Upper lobe of left lung (tissue), 6 donors: ENCODE data around the gene MAGEA9B. TPM values are rescaled to one million over a fixed set of nuclear protein-coding genes. Genes with fewer than 3 reads are reported as not detected.
"Not testable (repeated sequence)": the region's sequence is repeated elsewhere in the genome, so short reads cannot be mapped to it uniquely, and the experiment has no call there.

Source experiments
- ATAC-seq, 2 donors: fragments of 200-7000 bp; cut with Tn5 transposase; one replicate each; pipeline ENCODE4 v1.9.1; 2022; ENCODE audit warnings: mild to moderate bottlenecking in 2 of 2, moderate library complexity in 2 of 2; ENCODE audit not compliant: low FRiP score in 2 of 2
- DNase-seq, 2 donors: peaks; one replicate each; pipeline ENCODE4 v3.0.0-alpha.2; 2019 to 2020
- H3K27ac ChIP-seq, 4 donors: fragments of 200-600 bp; sonication (generic); one replicate each; pipeline ENCODE4 v1.5.1; 2016 to 2019
- H3K27me3 ChIP-seq, 4 donors: fragments of 200-600 bp; sonication (generic); one replicate each; pipeline ENCODE4 v1.5.1; 2017 to 2019
- H3K36me3 ChIP-seq, 4 donors: fragments of 200-600 bp; sonication (generic); one replicate each; pipeline ENCODE4 v1.5.1; 2016 to 2019
- H3K4me1 ChIP-seq, 4 donors: fragments of 200-600 bp; sonication (generic); one replicate each; pipeline ENCODE4 v1.5.1; 2018 to 2019
- H3K4me3 ChIP-seq, 4 donors: fragments of 200-600 bp; sonication (generic); one replicate each; pipeline ENCODE4 v1.5.1; 2017 to 2019; ENCODE audit warnings: mild to moderate bottlenecking in 2 of 4, moderate library complexity in 1 of 4
- H3K9me3 ChIP-seq, 4 donors: fragments of 200-600 bp; sonication (generic); one replicate each; pipeline ENCODE4 v1.5.1; 2018 to 2019
- CTCF ChIP-seq, 6 experiments: fragments of 450-650 bp in 4 of 6; fragments of 200-600 bp in 2 of 6; sonication (generic) in 2 of 6; IDR thresholded peaks; one replicate each; pipeline ENCODE4 v1.5.1; 2016 to 2019; ENCODE audit warnings: antibody characterized with exemption in 6 of 6
- EP300 ChIP-seq, 4 donors: sonication (generic); formaldehyde crosslinking; IDR thresholded peaks; one replicate each; pipeline ENCODE4 v1.5.1; 2017; ENCODE audit warnings: antibody characterized with exemption in 4 of 4, control low read depth in 2 of 4
- POLR2A ChIP-seq, 4 donors: fragments of 450-650 bp; IDR thresholded peaks; one replicate each; pipeline ENCODE4 v1.5.1; 2016 to 2017; ENCODE audit warnings: antibody characterized with exemption in 4 of 4, mild to moderate bottlenecking in 2 of 4
- POLR2AphosphoS5 ChIP-seq, 2 donors: sonication (generic); formaldehyde crosslinking; IDR thresholded peaks; one replicate each; pipeline ENCODE4 v1.5.1; 2017; ENCODE audit warnings: antibody characterized with exemption in 2 of 2
- WGBS, 2 donors: methylation state at CpG; one replicate each; pipeline ENCODE4 v1.1.5; 2017 to 2018; 5-methylcytosine and 5-hydroxymethylcytosine counted together
- total RNA-seq, 6 donors: library from RNA; depleted of rRNA in 4 of 6; stranded (reverse); fragments of >200 nt in 4 of 6; gene quantifications; one replicate each; pipeline versions ENCODE4 v1.1.0 to v1.2.1, GENCODE V29; 2016 to 2021
- donor health status: DM: no; HTN: no; CAD: no; lungs with moderate emphysema.
- donor health status: DM: no; HTN: yes; CAD: no; lungs with severe emphysema.

Gene MAGEA9B
- total RNA-seq, 6 donors from 2014 or later = not detected

GRCh38 chrX:149610511-149610910 is 23.3 kb upstream of the MAGEA9B start:
- TF ChIP-seq EP300 (IDR thresholded peaks at IDR 0.05) = no peak
- TF ChIP-seq POLR2AphosphoS5 (IDR thresholded peaks at IDR 0.05) = no peak
- no peak for TF ChIP-seq CTCF (IDR thresholded peaks at IDR 0.05)
- TF ChIP-seq POLR2A (IDR thresholded peaks at IDR 0.05) = no peak
- 80 to 90% methylated on average over 4 to 5 of the region's 5 CpGs for WGBS, 2 donors
- no peak overlapping the region for H3K4me3 ChIP-seq

GRCh38 chrX:149607699-149608098 is 20.4 kb upstream of the MAGEA9B start:
- DNase-seq = no peak
- ATAC-seq = no peak
- Histone ChIP-seq H3K4me3 (no peak overlapping the region), H3K27me3 (no peaks in the 10 kb centered on the region), H3K4me1 (no peaks in the 10 kb centered on the region), H3K9me3 (no peaks in the 10 kb centered on the region), H3K27ac (no peak overlapping the region), H3K36me3 (peaks cover 0 to 16% (median 0%) of the 10 kb centered on the region in 4 donors)
- TF ChIP-seq POLR2A (IDR thresholded peaks at IDR 0.05) (no peak), EP300 (IDR thresholded peaks at IDR 0.05) (no peak), CTCF (IDR thresholded peaks at IDR 0.05) (no peak), POLR2AphosphoS5 (IDR thresholded peaks at IDR 0.05) (no peak)

More at GRCh38 chrX:149610511-149610910, 23.3 kb upstream of the MAGEA9B start:
- peaks cover 0 to 10% (median 0%) of the 10 kb centered on the region in 4 donors for H3K36me3 ChIP-seq
- H3K9me3 ChIP-seq = no peaks in the 10 kb centered on the region
- DNase-seq = no peak
- H3K27ac ChIP-seq = no peak overlapping the region
- no peaks in the 10 kb centered on the region for H3K27me3 ChIP-seq
- ATAC-seq = no peak
- H3K4me1 ChIP-seq = no peaks in the 10 kb centered on the region

- not testable (repeated sequence) for DNase-seq
Observed at GRCh38 chrX:149605248-149605885, 18.1 kb upstream of the MAGEA9B start.

GRCh38 chrX:149598603-149599002 is 11.3 kb upstream of the MAGEA9B start:
- H3K4me1 ChIP-seq, H3K27ac ChIP-seq, H3K36me3 ChIP-seq, DNase-seq, H3K4me3 ChIP-seq, ATAC-seq, H3K9me3 ChIP-seq, H3K27me3 ChIP-seq: not testable (repeated sequence)
- WGBS, 2 donors = no CpG with 5 or more reads among the region's 11 CpGs

More at GRCh38 chrX:149605248-149605885, 18.1 kb upstream of the MAGEA9B start:
- ATAC-seq, H3K4me1 ChIP-seq, H3K4me3 ChIP-seq, H3K27ac ChIP-seq, H3K27me3 ChIP-seq, H3K9me3 ChIP-seq: not testable (repeated sequence)
- WGBS, 2 donors = 83 to 95% methylated on average over 7 of the region's 7 CpGs
- peaks cover 0 to 17% (median 0%) of the 10 kb centered on the region in 4 donors for H3K36me3 ChIP-seq

GRCh38 chrX:149595943-149596342 is 8.7 kb upstream of the MAGEA9B start:
- H3K4me3 ChIP-seq, DNase-seq, ATAC-seq, H3K27me3 ChIP-seq, H3K27ac ChIP-seq, H3K4me1 ChIP-seq, H3K9me3 ChIP-seq, H3K36me3 ChIP-seq: not testable (repeated sequence)
- no CpG with 5 or more reads among the region's 7 CpGs for WGBS, 2 donors

GRCh38 chrX:149595214-149595613 is 8.0 kb upstream of the MAGEA9B start, which contains the start of gene HSFX2:
TSS of gene HSFX2 (minus strand) at chrX:149595314. CDS start at chrX:149594700, 614 bp downstream.
- not testable (repeated sequence) for H3K4me1 ChIP-seq, H3K9me3 ChIP-seq, H3K4me3 ChIP-seq, ATAC-seq, DNase-seq, H3K27ac ChIP-seq, H3K36me3 ChIP-seq, H3K27me3 ChIP-seq
- no CpG with 5 or more reads among the region's 17 CpGs for WGBS, 2 donors

- no CpG with 5 or more reads among the region's 7 CpGs for WGBS, 2 donors
- not testable (repeated sequence) for H3K9me3 ChIP-seq, H3K36me3 ChIP-seq, H3K4me1 ChIP-seq, H3K27ac ChIP-seq, H3K4me3 ChIP-seq, DNase-seq, ATAC-seq, H3K27me3 ChIP-seq
Observed at GRCh38 chrX:149590993-149591392, 3.7 kb upstream of the MAGEA9B start.

- H3K4me3 ChIP-seq, H3K27ac ChIP-seq, H3K4me1 ChIP-seq, H3K9me3 ChIP-seq, H3K27me3 ChIP-seq, DNase-seq, H3K36me3 ChIP-seq: not testable (repeated sequence)
- WGBS, 2 donors = 100% methylated on average over 2 of the region's 17 CpGs; no CpG with 5 or more reads in 1 of the 2 donors
- peak in 1 of 2 donors; percentile 28 for ATAC-seq
Observed at GRCh38 chrX:149585631-149586030, 1.6 kb downstream of the MAGEA9B start.

- no CpG with 5 or more reads among the region's 1 CpG for WGBS, 2 donors
- H3K27ac ChIP-seq, ATAC-seq: not testable (repeated sequence)
Observed at GRCh38 chrX:149573456-149573855, 13.8 kb downstream of the MAGEA9B start.

More at GRCh38 chrX:149573456-149573855, 13.8 kb downstream of the MAGEA9B start:
- DNase-seq, H3K27me3 ChIP-seq, H3K36me3 ChIP-seq, H3K9me3 ChIP-seq, H3K4me3 ChIP-seq, H3K4me1 ChIP-seq: not testable (repeated sequence)
